ENCODE results near the gene BBC3.
"Not testable (repeated sequence)": the region's sequence is repeated elsewhere in the genome, so short reads cannot be mapped to it uniquely, and the experiment has no call there.

BBC3 gene

DNA sequence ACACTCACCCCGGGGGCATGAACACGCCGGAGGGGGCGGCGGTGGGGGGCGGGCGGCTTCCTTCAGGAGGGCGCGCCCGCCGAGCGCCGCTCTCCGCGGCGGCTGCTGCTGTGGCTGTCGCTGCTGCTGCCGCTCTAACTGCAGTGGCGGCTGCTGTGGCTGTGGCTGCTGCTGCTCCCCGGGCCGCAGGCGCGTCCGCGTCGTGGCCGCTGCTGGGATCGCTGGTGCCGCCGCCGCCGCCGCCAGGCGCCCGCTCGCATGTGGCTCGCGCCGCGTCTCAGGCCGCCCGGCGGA lies at the start of gene BBC3:
TSS of gene BBC3 (minus strand) at position 279 of the 294 bp plus-strand sequence. CDS start 2,768 bp downstream, outside the sequence.
- no peak for DNase-seq

DNA sequence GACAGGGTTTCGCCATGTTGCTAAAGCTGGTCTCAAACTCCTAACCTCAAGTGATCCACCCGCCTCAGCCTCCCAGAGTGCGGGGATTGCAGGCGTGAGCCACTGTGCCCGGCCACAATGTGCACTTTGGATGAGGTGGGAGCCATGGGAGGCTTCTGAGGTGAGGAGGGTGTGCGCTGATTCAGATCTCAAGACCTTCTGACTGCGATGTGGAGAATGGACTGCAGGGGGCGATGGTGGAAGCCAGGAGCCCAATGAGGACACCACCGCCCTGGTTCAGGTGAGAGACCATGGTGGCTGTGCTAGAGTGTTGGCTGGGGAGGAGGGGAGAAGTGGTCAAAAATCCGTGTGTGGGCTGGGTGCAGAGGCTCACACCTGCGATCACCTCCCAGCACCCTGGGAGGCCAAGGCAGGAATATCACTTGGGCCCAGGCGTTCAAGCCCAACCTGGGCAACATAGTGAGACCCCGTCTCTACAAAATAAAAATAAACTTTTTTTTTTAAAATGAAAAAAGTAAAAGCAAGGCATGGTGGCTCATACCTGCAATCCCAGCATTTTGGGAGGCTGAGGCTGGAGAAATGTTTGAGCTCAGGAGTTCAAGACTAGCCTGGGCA lies 49.3 kb upstream of the BBC3 start:
- no peak for DNase-seq

GRCh38 chr19:47276513-47276912 lies 45.5 kb upstream of the BBC3 start:
- not testable (repeated sequence) for DNase-seq

DNA sequence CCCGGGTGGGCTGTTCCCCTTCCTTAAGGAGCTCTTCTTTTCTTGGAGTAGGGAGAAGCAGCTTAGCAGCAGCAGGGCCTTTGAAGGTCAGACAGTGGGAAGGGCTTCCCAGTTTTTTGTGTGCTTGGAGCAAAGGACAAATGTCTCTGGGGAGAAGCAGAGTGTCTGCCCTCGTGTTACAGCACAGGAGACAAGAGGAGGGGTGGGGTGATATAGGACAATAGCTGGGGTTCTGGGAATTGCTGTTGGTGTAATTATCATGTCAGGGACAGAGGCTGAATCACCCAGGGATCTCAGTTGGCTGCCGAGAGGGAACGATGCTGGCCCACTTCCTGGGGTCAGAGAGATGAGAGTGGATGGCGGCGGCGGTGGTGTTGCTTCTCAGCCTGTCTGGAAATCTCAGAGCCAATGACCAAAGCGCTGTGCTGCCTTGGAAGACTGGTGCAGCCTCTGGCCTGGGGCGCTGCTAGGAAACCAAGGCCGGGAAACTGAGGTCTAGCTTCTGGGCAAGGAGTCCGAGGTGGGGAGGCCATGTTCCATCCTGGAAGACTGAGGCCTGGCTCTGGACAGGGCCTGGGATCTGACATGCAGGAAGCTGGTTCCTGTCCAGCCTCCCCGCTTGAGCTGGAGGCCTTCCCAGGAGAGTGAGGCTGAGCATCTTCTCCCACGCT lies 44.9 kb upstream of the BBC3 start:
- peak; percentile 18 for DNase-seq

DNA sequence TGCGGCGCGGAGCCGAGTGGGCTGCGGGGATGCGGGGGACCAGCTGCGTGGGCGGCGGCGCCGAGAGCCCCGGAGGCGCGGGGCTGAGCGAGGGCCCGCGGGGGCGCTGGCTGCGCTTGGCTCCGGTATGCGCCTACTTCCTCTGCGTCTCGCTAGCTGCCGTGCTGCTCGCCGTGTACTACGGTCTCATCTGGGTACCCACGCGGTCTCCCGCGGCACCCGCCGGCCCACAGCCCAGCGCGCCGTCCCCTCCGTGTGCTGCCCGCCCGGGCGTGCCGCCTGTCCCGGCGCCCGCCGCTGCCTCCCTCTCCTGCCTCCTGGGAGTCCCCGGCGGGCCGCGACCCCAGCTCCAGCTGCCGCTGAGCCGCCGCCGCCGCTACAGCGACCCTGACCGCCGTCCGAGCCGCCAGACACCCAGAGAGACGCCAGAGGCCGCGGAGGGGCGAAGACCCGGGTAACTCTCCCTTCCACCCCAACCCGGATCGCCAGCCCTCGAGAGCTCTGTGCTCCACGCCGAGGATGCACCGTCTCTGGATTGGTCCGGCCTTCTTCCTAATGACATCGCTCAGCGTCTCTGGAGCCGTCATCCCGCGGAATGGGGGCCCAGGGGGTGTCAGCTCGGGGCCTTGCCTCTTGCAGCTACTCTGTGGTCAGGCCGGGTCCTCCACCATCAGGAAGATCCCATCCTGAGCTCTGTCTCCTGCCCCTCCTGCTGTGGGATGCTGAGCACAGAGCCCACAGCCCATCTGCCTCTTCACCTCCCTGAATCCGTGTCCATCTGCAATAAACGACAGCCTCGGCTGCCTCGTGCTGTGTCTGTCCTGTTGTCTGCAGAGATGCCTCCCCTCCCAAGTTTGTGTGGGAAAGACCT lies 44.1 kb upstream of the BBC3 start:
- DNase-seq = no peak

DNA sequence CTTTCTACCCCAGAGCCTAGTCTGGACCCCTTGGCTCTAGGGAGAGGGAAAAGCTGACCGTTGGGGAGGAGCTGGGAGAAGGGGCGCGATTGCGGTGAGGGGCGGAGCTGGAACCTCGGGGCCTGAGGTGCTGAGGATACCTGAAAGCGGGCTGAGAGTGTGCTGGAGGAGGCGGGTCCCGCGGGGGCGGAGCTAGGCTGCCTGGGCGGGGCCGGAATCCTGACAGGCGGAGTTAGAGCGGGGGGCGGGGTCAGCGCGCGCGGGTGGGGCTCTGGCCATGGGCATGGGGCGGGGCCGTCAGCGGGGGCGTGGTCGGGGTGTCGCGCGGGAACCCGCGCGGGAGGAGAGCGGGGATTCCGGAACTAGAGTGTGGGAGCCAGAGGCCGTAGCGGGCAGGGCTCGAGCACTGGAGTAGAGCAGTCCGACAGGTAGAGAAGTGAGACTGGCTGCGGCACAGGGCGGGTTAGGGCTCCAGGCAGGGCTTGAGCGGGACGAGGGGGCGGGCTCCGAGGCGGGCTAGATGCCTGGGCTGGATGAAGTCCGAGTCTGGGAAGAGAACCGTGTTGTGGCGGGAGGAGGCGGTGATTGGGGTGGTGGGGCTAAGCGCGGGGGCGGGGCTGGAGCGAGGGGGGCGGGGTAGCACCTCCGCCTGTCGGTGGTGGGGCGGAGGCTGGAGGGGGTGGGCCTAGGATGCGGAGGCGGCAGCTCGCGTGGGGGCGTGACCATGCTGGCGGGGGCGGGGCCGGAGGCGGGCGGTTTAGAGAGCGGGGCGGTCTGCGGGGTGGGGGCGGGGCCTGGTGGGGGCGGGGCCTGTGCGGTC lies 43.3 kb upstream of the BBC3 start, which contains the start of gene INAFM1:
TSS of gene INAFM1 (plus strand) at position 815 of the 820 bp plus-strand sequence. CDS start 35 bp downstream, outside the sequence.
- peak; percentile 87 for DNase-seq

- peak; percentile 84 for DNase-seq
Measured at GRCh38 chr19:47273313-47274070, 42.5 kb upstream of the BBC3 start.

DNA sequence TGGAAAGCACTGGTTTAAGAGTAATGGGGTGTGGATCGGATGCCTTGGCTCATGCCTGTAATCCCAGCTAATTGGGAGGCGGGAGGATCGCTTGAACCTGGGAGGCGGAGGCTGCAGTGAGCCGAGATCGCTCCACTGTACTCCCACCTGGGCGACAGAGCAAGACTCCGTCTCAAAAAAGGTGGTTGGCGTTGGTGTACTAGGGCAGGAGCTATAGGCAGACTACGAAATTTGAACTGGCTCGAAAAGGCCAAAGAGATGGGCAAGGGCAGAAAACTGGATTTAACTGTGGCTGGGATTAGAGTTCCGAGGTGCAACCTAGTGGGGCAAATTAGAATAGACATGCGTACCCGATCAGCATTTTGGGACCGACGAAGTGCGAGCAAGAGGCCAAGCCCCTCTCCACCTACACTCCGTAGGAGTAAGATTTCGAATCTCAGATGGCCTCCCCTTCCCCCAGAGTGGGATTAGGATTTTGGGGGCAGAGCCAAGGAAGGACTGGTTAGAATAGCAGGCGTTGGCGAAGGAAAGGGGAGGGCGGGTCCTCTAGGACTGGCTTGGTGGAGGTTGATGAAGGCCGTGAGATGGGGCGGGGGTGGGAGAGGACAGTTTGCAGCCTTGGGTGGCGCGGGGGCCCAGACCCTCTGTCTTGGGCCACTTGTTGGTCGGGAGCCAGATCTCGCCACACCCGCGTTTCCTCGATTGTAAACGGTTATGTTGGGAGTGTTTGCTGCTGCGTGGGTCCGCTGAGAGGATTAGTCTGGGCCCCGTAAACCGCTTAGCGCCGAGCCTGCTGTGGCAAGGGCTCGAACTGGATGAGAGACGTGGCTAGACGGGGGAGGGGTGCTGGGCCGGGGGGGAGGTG lies 41.7 kb upstream of the BBC3 start:
- no peak for DNase-seq

DNA sequence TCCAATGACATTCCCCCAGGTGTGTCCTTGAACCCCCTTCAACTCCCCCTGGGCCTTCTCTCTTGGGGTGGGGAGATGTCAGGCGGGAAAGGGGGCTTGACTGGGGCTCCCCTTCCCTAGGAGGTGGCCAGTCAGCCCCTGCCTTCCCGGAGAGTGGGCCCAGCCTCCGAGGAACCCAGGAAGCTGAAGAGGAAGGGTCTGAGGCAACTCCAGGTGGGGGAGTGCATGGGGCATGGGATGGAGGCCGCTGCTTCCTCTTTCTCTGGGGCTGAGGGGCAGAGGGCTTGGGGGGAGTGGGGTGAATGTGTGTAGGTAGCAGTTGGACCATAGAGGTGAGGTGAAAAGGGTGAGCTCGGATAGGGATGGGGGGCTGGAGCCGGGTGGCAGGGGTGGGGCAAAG lies 41.0 kb upstream of the BBC3 start:
- no peak for DNase-seq

GRCh38 chr19:47270408-47270807 lies 39.4 kb upstream of the BBC3 start:
- no peak for DNase-seq

GRCh38 chr19:47269596-47269995 lies 38.6 kb upstream of the BBC3 start:
- no peak for DNase-seq

GRCh38 chr19:47268028-47268427 lies 37.0 kb upstream of the BBC3 start:
- no peak for DNase-seq

- DNase-seq = no peak
Measured at GRCh38 chr19:47267350-47267759, 36.4 kb upstream of the BBC3 start.

DNA sequence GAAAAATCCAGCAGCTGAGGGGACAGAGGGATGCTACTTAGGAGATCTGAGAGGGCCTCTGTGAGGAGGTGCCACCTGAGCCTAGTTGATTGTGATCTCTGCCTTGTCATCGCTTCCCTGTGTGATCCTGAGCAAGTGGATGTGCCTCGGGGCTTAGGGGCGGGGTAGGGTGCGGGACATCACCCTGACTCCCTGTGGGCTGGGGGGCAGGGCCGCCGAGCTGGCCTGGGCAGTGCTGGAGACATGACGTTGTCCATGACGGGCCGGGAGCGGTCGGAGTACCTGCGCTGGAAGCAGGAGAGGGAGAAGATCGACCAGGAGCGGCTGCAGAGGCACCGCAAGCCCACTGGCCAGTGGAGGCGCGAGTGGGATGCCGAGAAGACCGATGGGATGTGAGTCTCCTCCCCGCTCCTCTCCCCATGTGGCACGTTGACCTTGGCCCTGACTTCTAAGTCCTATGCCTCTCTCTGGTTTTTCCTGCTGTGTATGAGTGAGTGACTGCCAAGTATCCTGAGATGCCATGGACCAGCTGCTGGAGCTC lies 35.5 kb upstream of the BBC3 start:
- DNase-seq = no peak

GRCh38 chr19:47264629-47265028 lies 33.6 kb upstream of the BBC3 start:
- no peak for DNase-seq

GRCh38 chr19:47261946-47262793 lies 31.2 kb upstream of the BBC3 start:
- DNase-seq = not testable (repeated sequence)

DNA sequence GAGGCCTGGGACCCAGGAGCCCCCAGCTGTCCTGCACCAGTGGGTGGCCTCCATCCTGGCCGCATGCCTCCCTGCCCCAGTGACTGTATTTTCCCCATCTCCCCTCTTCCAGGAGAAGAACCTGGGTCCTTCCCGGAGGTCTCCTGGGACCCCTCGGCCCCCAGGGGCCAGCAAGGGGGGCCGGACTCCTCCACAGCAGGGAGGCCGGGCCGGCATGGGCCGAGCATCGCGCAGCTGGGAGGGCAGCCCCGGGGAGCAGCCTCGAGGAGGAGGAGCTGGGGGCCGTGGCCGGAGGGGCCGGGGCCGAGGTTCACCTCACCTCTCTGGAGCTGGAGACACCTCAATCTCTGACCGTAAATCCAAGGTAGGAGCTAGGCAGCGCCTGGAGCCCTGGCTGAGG lies 29.5 kb upstream of the BBC3 start:
- DNase-seq = no peak

GRCh38 chr19:47258895-47259555 lies 28.0 kb upstream of the BBC3 start:
- DNase-seq = no peak

DNA sequence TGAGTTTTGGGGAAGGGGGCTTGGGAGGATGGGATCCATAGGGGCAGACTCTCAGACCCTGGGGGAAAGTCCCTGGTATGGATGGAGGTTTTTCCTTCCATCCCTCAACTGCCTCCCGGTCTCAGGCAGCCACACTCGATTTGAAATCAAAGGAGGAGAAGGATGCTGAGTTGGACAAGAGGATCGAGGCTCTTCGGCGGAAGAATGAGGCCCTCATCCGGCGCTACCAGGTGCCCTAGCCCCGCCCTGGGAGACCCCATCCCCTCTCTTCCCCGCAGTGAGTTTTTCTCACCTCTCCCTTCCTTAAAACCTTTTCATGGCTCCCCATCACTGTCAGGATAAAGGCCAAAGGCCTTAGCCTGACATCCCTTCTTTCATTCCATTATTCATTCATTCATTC lies 27.4 kb upstream of the BBC3 start:
- DNase-seq = no peak
